Neuronal stem cell (in vitro differentiated cells): ENCODE results near the gene KCNQ1. TPM values are rescaled to one million over a fixed set of nuclear protein-coding genes. Genes with fewer than 3 reads are reported as not detected.

Experiments used
- small RNA-seq: library from polyadenylated mRNA; stranded (forward); fragments of <200 nt; extraction: miRNeasy Mini kit (QIAGEN cat#:217004); gene quantifications from one replicate; pipeline ENCODE3, GENCODE V24; 2013; ENCODE audit not compliant: insufficient read depth

Gene KCNQ1

Small RNA genes lying within 50 kb of the gene (small RNA-seq; reads per million reads assigned to genes)
- not detected for gene AC013791.1
- not detected for gene COX6CP18
- gene RF01947 = not detected
- not detected for gene RF01948
- gene RF01950 = not detected
